Aorta (tissue), 5 donors: ENCODE measurements around the gene GPBAR1. TPM values are rescaled to one million over a fixed set of nuclear protein-coding genes. Genes with fewer than 3 reads are reported as not detected.

Source experiments
- ATAC-seq: fragments of 200-7000 bp; cut with Tn5 transposase; one replicate; pipeline ENCODE4 v1.9.1; 2022; ENCODE audit warnings: moderate library complexity; ENCODE audit not compliant: low FRiP score
- DNase-seq, 2 donors: peaks; one replicate each; pipeline ENCODE4 v3.0.0-alpha.2; 2020
- H3K27ac ChIP-seq, 2 donors: one replicate each; pipeline ENCODE4 v1.5.1; 2013; ENCODE audit warnings: low read length in 2 of 2, mild to moderate bottlenecking in 2 of 2, moderate library complexity in 2 of 2, control low read depth in 1 of 2, inconsistent platforms in 1 of 2, low read depth in 1 of 2
- H3K27me3 ChIP-seq, 2 donors: one replicate each; pipeline ENCODE4 v1.6.1; 2013; ENCODE audit warnings: control low read depth in 1 of 2, low read length in 1 of 2, mild to moderate bottlenecking in 1 of 2, moderate library complexity in 1 of 2; ENCODE audit not compliant: insufficient read depth in 2 of 2, control insufficient read depth in 1 of 2
- H3K36me3 ChIP-seq, 2 donors: one replicate each; pipeline ENCODE4 v1.6.1; 2013; ENCODE audit warnings: control low read depth in 1 of 2, low read length in 1 of 2, mild to moderate bottlenecking in 1 of 2; ENCODE audit not compliant: insufficient read depth in 2 of 2, control insufficient read depth in 1 of 2
- H3K4me1 ChIP-seq, 2 donors: one replicate each; pipeline ENCODE4 v1.6.1; 2013; ENCODE audit warnings: low read length in 2 of 2, control low read depth in 1 of 2, mild to moderate bottlenecking in 1 of 2, moderate library complexity in 1 of 2; ENCODE audit not compliant: insufficient read depth in 2 of 2, control insufficient read depth in 1 of 2
- H3K4me3 ChIP-seq, 2 donors: one replicate each; pipeline ENCODE4 v1.5.1; 2013; ENCODE audit warnings: low read length in 2 of 2, control low read depth in 1 of 2, mild to moderate bottlenecking in 1 of 2
- H3K9me3 ChIP-seq: one replicate; pipeline ENCODE4 v1.6.1; 2013; ENCODE audit warnings: mild to moderate bottlenecking, low read length; ENCODE audit not compliant: control insufficient read depth
- WGBS, 2 donors: extraction: QIAGEN DNeasy Blood & Tissue Kit; methylation state at CpG; one replicate each; pipeline ENCODE4 v1.1.7; 2013; 5-methylcytosine and 5-hydroxymethylcytosine counted together
- intact Hi-C, 2 donors: fragments of 100-400 bp; cut with DNase I; formaldehyde crosslinking; loops; one replicate each; pipeline versions ENCODE4 v1.14.2 to v1.15.0; 2022
- long read RNA-seq, 2 donors: library from polyadenylated mRNA; unstranded; transcript quantifications; one replicate each; pipeline ENCODE4 v2.0.0, GENCODE V29; 2020 to 2021
- polyA plus RNA-seq, 2 donors: library from polyadenylated mRNA; stranded (reverse); fragments of 200-250 nt; gene quantifications; one replicate each; pipeline ENCODE4 v1.2.3, GENCODE V29; 2013
- total RNA-seq, 2 donors: library from RNA; stranded (reverse); fragmentation: NEBNext Ultra II Directional; extraction: Animal tissue kit (Norgen Biotek cat#: 25700); gene quantifications; one replicate each; pipeline ENCODE4 v1.2.1, GENCODE V29; 2021
- donor health status: healthy with polysubstance abuse.
- donor health status: Bipolar disorder and iron deficiency.
- donor health status: DM: no; HTN: no; CAD: no.
- donor health status: DM: no; HTN: no; CAD: no.
- donor health status: DM: yes; HTN: yes; CAD: no.

Gene GPBAR1, protein sequence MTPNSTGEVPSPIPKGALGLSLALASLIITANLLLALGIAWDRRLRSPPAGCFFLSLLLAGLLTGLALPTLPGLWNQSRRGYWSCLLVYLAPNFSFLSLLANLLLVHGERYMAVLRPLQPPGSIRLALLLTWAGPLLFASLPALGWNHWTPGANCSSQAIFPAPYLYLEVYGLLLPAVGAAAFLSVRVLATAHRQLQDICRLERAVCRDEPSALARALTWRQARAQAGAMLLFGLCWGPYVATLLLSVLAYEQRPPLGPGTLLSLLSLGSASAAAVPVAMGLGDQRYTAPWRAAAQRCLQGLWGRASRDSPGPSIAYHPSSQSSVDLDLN
- total RNA-seq (1 to 10 TPM; 1.6 to 3.7 TPM), polyA plus RNA-seq (1 to 10 TPM in 1 of 2 donors, under 1 TPM in 1; 0.46 to 3.1 TPM)
- long read RNA-seq, donor 1, partial matches to known transcripts = 0 of 5 reads
- long read RNA-seq, donor 1, other reads (novel, unspliced or antisense) = 0 of 5 reads
- long read RNA-seq, donor 2, partial matches to known transcripts = 0 of 3 reads
- long read RNA-seq, donor 2, other reads (novel, unspliced or antisense) = 0 of 3 reads

GRCh38 chr2:218260742-218261422 lies at the start of gene GPBAR1:
TSS of gene GPBAR1 (plus strand) at chr2:218261015. CDS start at chr2:218262725, 1,710 bp downstream.
- no peak within 1 kb of the TSS for H3K4me3 ChIP-seq
- DNase-seq = peak; percentile 67 to 79
- WGBS, 2 donors = 64% methylated on average over 10 of the region's 10 CpGs
- intact Hi-C loops = loop anchor here in 1 of 2 donors (10.0 kb wide), 1 partner anchor 304 kb away; the partner anchor contains the start of genes CNOT9 and USP37
- H3K36me3 ChIP-seq = no peaks in the 10 kb centered on the region
- no peak for ATAC-seq
- H3K4me1 ChIP-seq = no peaks in the 10 kb centered on the region
- H3K27ac ChIP-seq = no peak within 1 kb of the TSS
- H3K9me3 ChIP-seq = no peaks in the 10 kb centered on the region
- no peaks in the 10 kb centered on the region for H3K27me3 ChIP-seq

DNA sequence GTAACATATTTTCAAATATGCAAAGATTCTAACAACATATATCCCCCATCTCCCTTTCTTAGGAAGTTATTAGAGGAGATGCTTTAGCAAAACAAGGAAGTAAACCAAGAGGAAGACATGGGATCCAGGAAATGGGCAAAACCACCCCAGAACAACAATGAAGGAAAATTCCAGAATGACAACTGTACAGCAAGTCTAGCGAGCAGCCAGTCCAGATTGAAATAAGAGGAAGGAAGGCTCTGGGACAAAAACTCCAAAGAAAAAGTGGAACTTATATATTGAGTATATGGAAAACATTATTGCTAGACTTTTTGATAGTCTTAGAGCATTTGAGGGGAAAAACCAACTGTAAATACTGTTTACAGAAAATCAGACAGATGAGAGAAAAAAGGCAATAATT lies 46.7 kb upstream of the GPBAR1 start:
- Histone ChIP-seq H3K4me3 (no peak overlapping the region), H3K27ac (no peak overlapping the region), H3K36me3 (no peaks in the 10 kb centered on the region), H3K9me3 (no peaks in the 10 kb centered on the region), H3K4me1 (no peaks in the 10 kb centered on the region), H3K27me3 (no peaks in the 10 kb centered on the region)
- DNase-seq (no peak), ATAC-seq (no peak)
- WGBS, 2 donors = 92 to 100% methylated on average over 1 of the region's 1 CpG
- intact Hi-C loops = no loop called here

GRCh38 chr2:218216336-218216673 lies 44.5 kb upstream of the GPBAR1 start:
- H3K4me1 ChIP-seq = peaks cover 3 to 10% of the 10 kb centered on the region in 2 donors
- peak overlapping the region; percentile 5 to 97 for H3K4me3 ChIP-seq
- ATAC-seq (peak; percentile 12), DNase-seq (no peak)
- WGBS, 2 donors = 43 to 50% methylated on average over 9 of the region's 9 CpGs
- intact Hi-C loops = loop anchor here in 1 of 2 donors (2.0 to 5.0 kb wide), 2 partner anchors 14 to 191 kb away; no protein-coding TSS in a partner anchor
- H3K27ac ChIP-seq = peak overlapping the region in 1 of 2 donors; percentile 53
- no peaks in the 10 kb centered on the region for H3K27me3 ChIP-seq
- H3K9me3 ChIP-seq = no peaks in the 10 kb centered on the region
- H3K36me3 ChIP-seq = no peaks in the 10 kb centered on the region

- DNase-seq = peak; percentile 97 to 99
- no peaks in the 10 kb centered on the region for H3K9me3 ChIP-seq
- intact Hi-C loops = loop anchor here in 1 of 2 donors (2.0 to 5.0 kb wide), 2 partner anchors 14 to 190 kb away; no protein-coding TSS in a partner anchor
- peak within 1 kb of the TSS; percentile 94 to 97 for H3K4me3 ChIP-seq
- no peaks in the 10 kb centered on the region for H3K36me3 ChIP-seq
- WGBS, 2 donors = 0% methylated on average over 43 to 60 of the region's 60 CpGs
- peaks cover 3 to 10% of the 10 kb centered on the region in 2 donors for H3K4me1 ChIP-seq
- ATAC-seq = peak; percentile 98
- no peaks in the 10 kb centered on the region for H3K27me3 ChIP-seq
- H3K27ac ChIP-seq = peak within 1 kb of the TSS; percentile 64 to 92
Observed at GRCh38 chr2:218216674-218217359, 44.0 kb upstream of the GPBAR1 start, which contains the start of gene ARPC2. TSS of gene ARPC2 (plus strand) at chr2:218217189. CDS start at chr2:218217471, 282 bp downstream.

- H3K27me3 ChIP-seq = no peaks in the 10 kb centered on the region
- H3K4me3 ChIP-seq = peak overlapping the region; percentile 94 to 97
- WGBS, 2 donors = 1% methylated on average over 45 to 47 of the region's 47 CpGs
- H3K27ac ChIP-seq = peak overlapping the region; percentile 64 to 92
- intact Hi-C loops = loop anchor here in 1 of 2 donors (2.0 to 5.0 kb wide), 2 partner anchors 13 to 190 kb away; no protein-coding TSS in a partner anchor
- H3K4me1 ChIP-seq = peaks cover 3 to 13% of the 10 kb centered on the region in 2 donors
- H3K9me3 ChIP-seq = no peaks in the 10 kb centered on the region
- H3K36me3 ChIP-seq = no peaks in the 10 kb centered on the region
- DNase-seq = peak; percentile 81 to 88
- ATAC-seq = peak; percentile 85
Observed at GRCh38 chr2:218217360-218218267, 43.2 kb upstream of the GPBAR1 start.

DNA sequence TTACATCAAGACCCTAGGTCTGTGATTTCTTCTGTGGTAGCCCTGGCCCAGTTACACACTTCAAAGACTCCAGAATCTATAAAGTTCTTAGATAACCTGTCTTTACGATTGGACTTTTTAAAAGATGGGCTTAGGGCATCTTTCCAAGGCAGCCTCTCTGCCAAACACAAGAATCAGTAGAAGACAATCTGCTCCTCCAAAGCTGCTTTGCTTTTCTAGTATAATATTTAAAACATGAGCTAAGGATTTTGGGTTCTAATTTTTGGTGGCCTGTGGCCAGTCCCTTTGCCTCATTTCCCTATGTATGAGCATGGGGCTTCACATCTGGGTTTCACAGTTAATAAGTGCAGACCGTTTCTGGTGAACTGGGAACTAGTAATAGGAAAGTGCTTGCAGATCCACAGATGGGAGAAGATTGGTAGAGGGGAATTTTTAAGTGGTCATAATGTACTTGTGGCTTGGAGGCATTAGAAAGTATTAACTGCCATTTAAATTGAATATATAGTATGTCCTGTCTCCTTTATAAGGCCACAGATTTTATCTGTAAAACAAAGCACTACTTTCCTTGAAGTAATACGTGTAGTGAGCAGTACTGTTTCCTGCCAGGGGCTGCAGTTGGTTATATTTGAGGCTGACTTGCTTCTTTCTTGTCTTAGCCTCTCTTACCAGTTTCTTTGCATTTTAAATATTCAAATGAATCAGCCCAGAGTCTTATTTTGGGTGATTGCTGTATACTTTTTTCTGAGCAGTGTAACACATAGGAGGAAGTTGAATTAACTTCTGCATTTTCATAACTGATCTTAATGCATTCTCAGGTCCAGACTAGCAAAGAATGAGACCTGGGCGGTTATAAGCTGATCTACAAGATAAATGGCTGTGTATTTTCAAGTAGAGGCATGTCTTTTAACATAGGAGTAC lies 42.3 kb upstream of the GPBAR1 start:
- no peaks in the 10 kb centered on the region for H3K9me3 ChIP-seq
- peaks cover 3 to 15% of the 10 kb centered on the region in 2 donors for H3K4me1 ChIP-seq
- intact Hi-C loops = loop anchor here in 1 of 2 donors (5.0 kb wide), 1 partner anchor 189 kb away; no protein-coding TSS in a partner anchor
- WGBS, 2 donors = 5 to 7% methylated on average over 4 of the region's 4 CpGs
- no peak for ATAC-seq
- no peaks in the 10 kb centered on the region for H3K36me3 ChIP-seq
- peak overlapping the region; percentile 94 to 97 for H3K4me3 ChIP-seq
- H3K27me3 ChIP-seq = no peaks in the 10 kb centered on the region
- DNase-seq = no peak
- H3K27ac ChIP-seq = peak overlapping the region; percentile 33 to 92

DNA sequence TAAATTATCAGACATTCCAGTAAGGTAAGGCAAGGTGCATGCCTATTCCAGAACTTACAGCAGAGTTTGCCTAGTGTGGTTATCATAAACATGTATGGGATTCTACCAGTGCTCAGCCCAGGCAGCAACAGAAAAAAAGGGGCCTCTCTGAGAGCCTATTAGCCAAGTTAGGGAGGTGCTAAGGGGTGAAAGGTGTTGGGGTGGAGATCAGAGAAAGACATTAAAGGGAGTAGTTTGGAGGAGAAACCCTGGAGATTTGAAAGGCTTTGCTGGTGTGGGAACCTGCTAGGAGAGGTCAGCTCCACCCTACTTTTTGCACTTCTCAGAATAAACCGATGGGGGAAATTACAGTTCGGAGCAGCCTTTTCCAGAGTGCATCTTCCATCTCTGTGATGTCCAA lies 40.9 kb upstream of the GPBAR1 start:
- ATAC-seq = no peak

More for the DNA sequence above, 40.9 kb upstream of the GPBAR1 start:
- H3K36me3 ChIP-seq = peaks cover 0 to 1% of the 10 kb centered on the region in 2 donors
- H3K4me1 ChIP-seq = peaks cover 5 to 25% of the 10 kb centered on the region in 2 donors
- no peak for DNase-seq
- no peaks in the 10 kb centered on the region for H3K27me3 ChIP-seq
- 37 to 38% methylated on average over 2 of the region's 2 CpGs for WGBS, 2 donors
- intact Hi-C loops = loop anchor here in 1 of 2 donors (5.0 kb wide), 1 partner anchor 187 kb away; no protein-coding TSS in a partner anchor
- no peaks in the 10 kb centered on the region for H3K9me3 ChIP-seq
- peak overlapping the region in 1 of 2 donors; percentile 16 for H3K27ac ChIP-seq
- peak overlapping the region; percentile 32 to 38 for H3K4me3 ChIP-seq
